HCT116 (cell line): Measurements from ENCODE around the gene BBS9. TPM values are rescaled to one million over a fixed set of nuclear protein-coding genes. Genes with fewer than 3 reads are reported as not detected.

ENCODE experiments used
- ATAC-seq: fragments of 200-7000 bp; cut with Tn5 transposase; 2 replicates; pipeline ENCODE4 v1.9.1; 2020; ENCODE audit warnings: mild to moderate bottlenecking, moderate library complexity
- BruUV-seq: library from RNA; stranded (reverse); fragments of 400-500 nt; replicated peaks from 2 replicates; lab custom pipeline; 2021; lab: Mats Ljungman, UMichigan
- CTCF ChIA-PET: fragments of 300-600 bp; sonication (Branson Sonifier 250); formaldehyde crosslinking; loops from one replicate; lab custom pipeline; 2021; ENCODE audit warnings: antibody characterized with exemption; lab: Charles Lee
- POLR2A ChIA-PET: fragments of 300-600, 350-600 bp; sonication (Branson Sonifier 250); formaldehyde crosslinking; loops from one replicate; lab custom pipeline; 2021; ENCODE audit warnings: antibody characterized with exemption; lab: Charles Lee
- RAD21 ChIA-PET, 2 experiments: fragments of 300-600 bp; sonication (Branson Sonifier 250); formaldehyde crosslinking; loops; one replicate each; lab custom pipeline; 2023; ENCODE audit warnings: low total read pairs in 2 of 2; ENCODE audit not compliant: uncharacterized antibody in 2 of 2, unreplicated experiment in 2 of 2, low non-redundant PET in 1 of 2; lab: Charles Lee
- DNase-seq: peaks from one replicate; pipeline ENCODE4 v3.0.0-alpha.2; 2010; ENCODE audit warnings: low read depth, low spot score
- H2AFZ ChIP-seq: fragments of 200-600 bp; shearing (Covaris generic), sonication (generic); 2 replicates; pipeline ENCODE4 v1.6.1; 2017; ENCODE audit warnings: low read depth, mixed run types, mixed read lengths, antibody characterized with exemption, low read length; ENCODE audit not compliant: poor library complexity, severe bottlenecking
- H3K27ac ChIP-seq: 2 replicates; pipeline ENCODE4 v1.5.1; 2012; ENCODE audit warnings: low read depth, low read length
- H3K27me3 ChIP-seq: fragments of 200-600 bp; sonication (generic); 2 replicates; pipeline ENCODE4 v1.6.1; 2016; ENCODE audit warnings: mixed run types, low read length, mixed read lengths; ENCODE audit not compliant: insufficient read depth
- H3K36me3 ChIP-seq, 2 experiments: fragments of 200-500 bp in 1 of 2; fragments of 200-600 bp in 1 of 2; sonication (Bioruptor generic) in 1 of 2; sonication (generic) in 1 of 2; 2 replicates each; pipeline versions ENCODE4 v1.5.1 to v1.6.1; 2014 to 2016; ENCODE audit warnings: low read length in 2 of 2, inconsistent platforms in 1 of 2, mixed read lengths in 1 of 2, mixed run types in 1 of 2; ENCODE audit not compliant: insufficient read depth in 2 of 2, control insufficient read depth in 1 of 2
- H3K4me1 ChIP-seq, 2 experiments: fragments of 200-600 bp in 1 of 2; sonication (generic) in 1 of 2; 2 replicates each; pipeline versions ENCODE4 v1.5.1 to v1.6.1; 2012 to 2017; ENCODE audit warnings: low read length in 2 of 2, inconsistent platforms in 1 of 2, mild to moderate bottlenecking in 1 of 2, mixed read lengths in 1 of 2, mixed run types in 1 of 2, moderate library complexity in 1 of 2; ENCODE audit not compliant: insufficient read depth in 2 of 2, control insufficient read depth in 1 of 2
- H3K4me2 ChIP-seq: fragments of 200-600 bp; sonication (generic); 2 replicates; pipeline ENCODE4 v1.6.1; 2017; ENCODE audit warnings: mixed run types, low read length, mixed read lengths
- H3K4me3 ChIP-seq, 2 experiments: fragments of 200-600 bp in 1 of 2; sonication (generic) in 1 of 2; replicated peaks in 1 of 2; 2 replicates each; pipeline ENCODE4 v1.5.1; 2011 to 2016; ENCODE audit warnings: low read length in 2 of 2, control low read depth in 1 of 2, low read depth in 1 of 2, mild to moderate bottlenecking in 1 of 2, mixed read lengths in 1 of 2, mixed run types in 1 of 2
- H3K79me2 ChIP-seq: fragments of 200-600 bp; sonication (generic); 2 replicates; pipeline ENCODE4 v1.6.1; 2017; ENCODE audit warnings: mild to moderate bottlenecking, mixed run types, low read length, moderate library complexity, mixed read lengths; ENCODE audit not compliant: insufficient read depth
- H3K9ac ChIP-seq: fragments of 200-600 bp; sonication (generic); 2 replicates; pipeline ENCODE4 v1.6.1; 2016; ENCODE audit warnings: low read length, mixed read lengths
- H3K9me2 ChIP-seq: fragments of 200-600 bp; sonication (generic), shearing (Covaris generic); 2 replicates; pipeline ENCODE4 v1.6.1; 2017; ENCODE audit warnings: mixed run types, mild to moderate bottlenecking, moderate library complexity; ENCODE audit not compliant: insufficient read depth
- H3K9me3 ChIP-seq, 2 experiments: fragments of 200-500 bp in 1 of 2; fragments of 200-600 bp in 1 of 2; sonication (Bioruptor generic) in 1 of 2; sonication (generic) in 1 of 2; 2 replicates each; pipeline ENCODE4 v1.6.1; 2014 to 2017; ENCODE audit warnings: low read length in 2 of 2, mixed read lengths in 2 of 2, inconsistent platforms in 1 of 2, low read depth in 1 of 2, mild to moderate bottlenecking in 1 of 2, mixed run types in 1 of 2, moderate library complexity in 1 of 2; ENCODE audit not compliant: control insufficient read depth in 1 of 2, insufficient read depth in 1 of 2
- H4K20me1 ChIP-seq: fragments of 200-600 bp; sonication (generic), shearing (Covaris generic); 2 replicates; pipeline ENCODE4 v1.6.1; 2017; ENCODE audit warnings: mixed run types, mild to moderate bottlenecking, moderate library complexity; ENCODE audit not compliant: insufficient read depth
- ATF3 ChIP-seq: IDR thresholded peaks from 2 replicates; pipeline ENCODE4 v1.6.1; 2012
- CBX3 ChIP-seq: IDR thresholded peaks from 2 replicates; pipeline ENCODE4 v1.6.1; 2012; ENCODE audit warnings: low read depth
- CEBPB ChIP-seq: IDR thresholded peaks from 2 replicates; pipeline ENCODE4 v1.6.1; 2012; ENCODE audit warnings: low read depth
- CTCF ChIP-seq, 3 experiments: fragments of 200-600 bp in 1 of 3; sonication (generic) in 1 of 3; IDR thresholded peaks in 2 of 3; conservative IDR thresholded peaks in 1 of 3; 2 replicates each; pipeline ENCODE4 v1.5.1; 2012 to 2017; ENCODE audit warnings: low read depth in 2 of 3, low read length in 2 of 3, antibody characterized with exemption in 1 of 3, borderline replicate concordance in 1 of 3, control low read depth in 1 of 3, mild to moderate bottlenecking in 1 of 3, mixed read lengths in 1 of 3, mixed run types in 1 of 3, moderate library complexity in 1 of 3; ENCODE audit not compliant: insufficient read depth in 1 of 3
- EGR1 ChIP-seq: IDR thresholded peaks from 2 replicates; pipeline ENCODE4 v1.6.1; 2012; ENCODE audit warnings: low read depth
- ELF1 ChIP-seq: IDR thresholded peaks from 2 replicates; pipeline ENCODE4 v1.6.1; 2012; ENCODE audit warnings: low read depth, borderline replicate concordance
- EZH2 ChIP-seq: fragments of 200-600 bp; sonication (generic); IDR thresholded peaks from 2 replicates; pipeline ENCODE4 v1.6.1; 2017; ENCODE audit warnings: antibody characterized with exemption, mixed run types
- FOSL1 ChIP-seq: IDR thresholded peaks from 2 replicates; pipeline ENCODE4 v1.6.1; 2012; ENCODE audit warnings: low read depth
- JUND ChIP-seq: IDR thresholded peaks from 2 replicates; pipeline ENCODE4 v1.6.1; 2012
- MAX ChIP-seq: IDR thresholded peaks from 2 replicates; pipeline ENCODE4 v1.6.1; 2012
- POLR2A ChIP-seq: IDR thresholded peaks from 2 replicates; pipeline ENCODE4 v1.7.0; 2011; ENCODE audit warnings: borderline replicate concordance; ENCODE audit not compliant: insufficient read depth, insufficient read length; ENCODE audit errors: extremely low read depth
- POLR2AphosphoS5 ChIP-seq: IDR thresholded peaks from 2 replicates; pipeline ENCODE4 v1.6.1; 2011; ENCODE audit warnings: mild to moderate bottlenecking, low read depth, low read length, moderate library complexity
- RAD21 ChIP-seq: IDR thresholded peaks from 2 replicates; pipeline ENCODE4 v1.6.1; 2012; ENCODE audit warnings: low read depth, mild to moderate bottlenecking
- REST ChIP-seq: IDR thresholded peaks from 2 replicates; pipeline ENCODE4 v1.6.1; 2012; ENCODE audit warnings: low read depth
- SIN3A ChIP-seq: IDR thresholded peaks from 2 replicates; pipeline ENCODE4 v1.6.1; 2012; ENCODE audit warnings: low read depth
- SRF ChIP-seq: IDR thresholded peaks from 2 replicates; pipeline ENCODE4 v1.6.1; 2012; ENCODE audit warnings: low read depth
- TCF7L2 ChIP-seq: IDR thresholded peaks from 2 replicates; pipeline ENCODE4 v1.7.0; 2011; ENCODE audit warnings: borderline replicate concordance, inconsistent platforms; ENCODE audit not compliant: insufficient read depth, insufficient read length; ENCODE audit errors: extremely low read depth
- ZBTB33 ChIP-seq: IDR thresholded peaks from 2 replicates; pipeline ENCODE4 v1.6.1; 2011; ENCODE audit warnings: mild to moderate bottlenecking, low read length, moderate library complexity; ENCODE audit not compliant: insufficient replicate concordance; ENCODE audit errors: extremely low read depth
- intact Hi-C: fragments of 100-400 bp; cut with micrococcal nuclease; formaldehyde crosslinking; loops from 2 replicates; pipeline ENCODE4 v1.10.0; 2022
- total RNA-seq: library from RNA; stranded (reverse); gene quantifications from one replicate; pipeline ENCODE4 v1.2.1, GENCODE V29; 2021; ENCODE audit not compliant: unreplicated experiment

Gene BBS9
- total RNA-seq, 1 experiment from 2014 or later, result 7.1 TPM

GRCh38 chr7:33129806-33130153, 416 bp downstream of the BBS9 start (continued):
- TF ChIP-seq MAX (no peak), SIN3A (no peak), JUND (no peak), POLR2A (no peak), ZBTB33 (no peak), TCF7L2 (no peak)

GRCh38 chr7:33130184-33130583, 820 bp downstream of the BBS9 start:
- Histone ChIP-seq H4K20me1 (no peaks in the 10 kb centered on the region), H3K27ac (no peak overlapping the region), H3K9me3 (no peaks in the 10 kb centered on the region), H3K9me2 (no peaks in the 10 kb centered on the region), H3K4me1 (peaks cover 8 to 11% of the 10 kb centered on the region in 2 experiments; a peak in 3 of 4 replicates), H3K36me3 (no peaks in the 10 kb centered on the region), H3K79me2 (no peaks in the 10 kb centered on the region), H2AFZ (peak overlapping the region; percentile 88), H3K4me2 (peak overlapping the region; percentile 94), H3K4me3 (peak overlapping the region; percentile 80 to 81), H3K9ac (peak overlapping the region; percentile 49), H3K27me3 (no peaks in the 10 kb centered on the region)
- no peak for ATAC-seq
- BruUV-seq, result no TSS peak
- POLR2A ChIA-PET, result no interaction called here
- intact Hi-C loops, result no loop called here
- CTCF ChIA-PET, result no interaction called here
- RAD21 ChIA-PET, result no interaction called here
- DNase-seq, result no peak
- TF ChIP-seq EGR1 (no peak), RAD21 (no peak), CBX3 (no peak), REST (no peak), ELF1 (no peak), SRF (no peak), JUND (no peak), EZH2 (no peak), CEBPB (no peak), ATF3 (no peak), SIN3A (no peak), CTCF (IDR thresholded peaks at IDR 0.05 in 2 of 3, conservative IDR thresholded peaks at IDR 0.05 in 1 of 3; ENCODE audit: borderline replicate concordance in 1 of 3, insufficient read depth in 1 of 3, low read depth in 2 of 3, low read length in 2 of 3) (no peak), FOSL1 (no peak), POLR2AphosphoS5 (no peak)
